Loucy (cell line): ENCODE data around the gene NIPAL3.
A peak's percentile ranks its signal among the peaks of the same experiment; 100 is the strongest.

Experiments
- H2AFZ ChIP-seq: fragments of 200-600 bp; sonication (generic); 2 replicates; pipeline ENCODE4 v1.6.0; 2016; ENCODE audit warnings: antibody characterized with exemption, mild to moderate bottlenecking, low read length, moderate library complexity
- H3F3A ChIP-seq: fragments of 200-600 bp; 2 replicates; pipeline ENCODE4 v1.6.0; 2016; ENCODE audit warnings: antibody characterized with exemption, low read depth, mild to moderate bottlenecking
- H3K27me3 ChIP-seq: fragments of 200-600 bp; sonication (generic); 2 replicates; pipeline ENCODE4 v1.6.1; 2014; ENCODE audit warnings: low read length, mild to moderate bottlenecking; ENCODE audit not compliant: insufficient read depth, poor library complexity, severe bottlenecking
- H3K36me3 ChIP-seq: fragments of 200-600 bp; sonication (generic); 2 replicates; pipeline ENCODE4 v1.6.1; 2016; ENCODE audit warnings: low read length; ENCODE audit not compliant: insufficient read depth
- H3K4me1 ChIP-seq: fragments of 200-600 bp; sonication (generic); 2 replicates; pipeline ENCODE4 v1.5.1; 2014; ENCODE audit warnings: low read length, mild to moderate bottlenecking; ENCODE audit not compliant: insufficient read depth, poor library complexity, severe bottlenecking
- H3K4me2 ChIP-seq: fragments of 200-600 bp; sonication (generic); 2 replicates; pipeline ENCODE4 v1.6.0; 2014; ENCODE audit warnings: antibody characterized with exemption, low read length, low read depth, mild to moderate bottlenecking; ENCODE audit not compliant: poor library complexity, severe bottlenecking
- H3K4me3 ChIP-seq: fragments of 200-600 bp; sonication (generic); 2 replicates; pipeline ENCODE4 v1.5.1; 2014; ENCODE audit warnings: low read length, mild to moderate bottlenecking, mixed read lengths; ENCODE audit not compliant: poor library complexity, severe bottlenecking
- H3K79me2 ChIP-seq: fragments of 200-600 bp; sonication (generic); 2 replicates; pipeline ENCODE4 v1.6.1; 2014; ENCODE audit warnings: low read length; ENCODE audit not compliant: insufficient read depth
- H3K9ac ChIP-seq: fragments of 200-600 bp; sonication (generic); 2 replicates; pipeline ENCODE4 v1.6.0; 2014; ENCODE audit warnings: mild to moderate bottlenecking, low read depth, low read length, moderate library complexity; ENCODE audit not compliant: poor library complexity, severe bottlenecking
- H3K9me2 ChIP-seq: fragments of 200-600 bp; sonication (generic); replicated peaks from 2 replicates; pipeline ENCODE4 v1.6.1; 2016; ENCODE audit warnings: low read depth, low read length, mixed read lengths
- H3K9me3 ChIP-seq: fragments of 200-600 bp; sonication (generic); 2 replicates; pipeline ENCODE4 v1.6.1; 2014; ENCODE audit warnings: mild to moderate bottlenecking, antibody characterized with exemption, low read length, low read depth; ENCODE audit not compliant: insufficient read depth
- H4K20me1 ChIP-seq: fragments of 200-600 bp; sonication (generic); 2 replicates; pipeline ENCODE4 v1.6.0; 2014; ENCODE audit warnings: antibody characterized with exemption, low read length, mild to moderate bottlenecking; ENCODE audit not compliant: insufficient read depth, poor library complexity, severe bottlenecking
- EZH2phosphoT487 ChIP-seq: fragments of 200-600 bp; IDR thresholded peaks from 2 replicates; pipeline ENCODE4 v1.6.1; 2018; ENCODE audit warnings: antibody characterized with exemption, mild to moderate bottlenecking, moderate library complexity, borderline replicate concordance
- TF ChIP-seq, protein P1 (sequence below): fragments of 200-600 bp; sonication (generic); conservative IDR thresholded peaks from 2 replicates; pipeline ENCODE4 v1.5.1; 2014; ENCODE audit warnings: mild to moderate bottlenecking, antibody characterized with exemption, low read length

The NIPAL3 gene

DNA sequence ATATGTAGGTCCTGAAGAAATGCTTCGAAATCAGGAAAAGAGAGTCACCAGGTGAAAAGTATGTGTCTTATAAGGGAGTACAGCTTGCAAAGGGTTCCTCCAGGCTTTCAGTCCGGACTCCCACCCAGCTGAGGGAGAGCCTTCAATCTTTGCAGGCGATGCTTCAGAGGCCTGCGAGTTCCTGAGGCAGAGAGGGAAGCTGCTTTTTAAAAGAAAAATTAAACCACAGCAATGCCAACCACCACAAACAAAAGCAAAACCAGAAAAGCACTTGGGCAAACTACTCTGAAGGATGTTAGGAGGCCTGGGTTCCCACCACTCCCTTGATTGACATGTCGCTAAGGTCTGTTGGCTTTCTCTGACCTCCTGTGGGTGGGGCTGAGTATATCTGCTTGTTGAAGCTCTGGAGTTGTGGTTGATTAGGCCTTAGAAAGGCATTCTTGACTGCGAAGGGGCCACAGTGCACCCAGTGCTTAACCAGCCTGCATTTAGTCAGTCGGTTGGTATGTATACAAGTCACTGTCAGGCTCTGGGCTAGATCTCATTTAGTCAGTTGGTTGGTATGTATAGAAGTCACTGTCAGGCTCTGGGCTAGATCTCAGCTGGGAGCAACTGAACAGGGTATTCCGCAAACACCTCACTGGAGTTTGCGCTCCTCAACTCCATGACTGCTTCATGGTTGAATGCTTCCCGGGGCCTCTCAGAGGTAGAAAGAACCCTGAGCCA lies 1.2 kb downstream of the NIPAL3 start:
- Histone ChIP-seq H3K9ac (peak overlapping the region; percentile 69), H3K4me2 (peak overlapping the region; percentile 93), H3F3A (no peaks in the 10 kb centered on the region), H3K27me3 (no peaks in the 10 kb centered on the region), H3K79me2 (peaks cover 28% of the 10 kb centered on the region), H2AFZ (peak overlapping the region; percentile 82), H3K9me3 (no peaks in the 10 kb centered on the region), H3K9me2 (no peaks in the 10 kb centered on the region), H3K4me3 (peak overlapping the region; percentile 85), H3K36me3 (no peaks in the 10 kb centered on the region; the same call in 1 of the 2 replicates), H4K20me1 (peaks cover 4% of the 10 kb centered on the region), H3K4me1 (peaks cover 49% of the 10 kb centered on the region)
- TF ChIP-seq EZH2phosphoT487: no peak
- TF ChIP-seq, protein P1, sequence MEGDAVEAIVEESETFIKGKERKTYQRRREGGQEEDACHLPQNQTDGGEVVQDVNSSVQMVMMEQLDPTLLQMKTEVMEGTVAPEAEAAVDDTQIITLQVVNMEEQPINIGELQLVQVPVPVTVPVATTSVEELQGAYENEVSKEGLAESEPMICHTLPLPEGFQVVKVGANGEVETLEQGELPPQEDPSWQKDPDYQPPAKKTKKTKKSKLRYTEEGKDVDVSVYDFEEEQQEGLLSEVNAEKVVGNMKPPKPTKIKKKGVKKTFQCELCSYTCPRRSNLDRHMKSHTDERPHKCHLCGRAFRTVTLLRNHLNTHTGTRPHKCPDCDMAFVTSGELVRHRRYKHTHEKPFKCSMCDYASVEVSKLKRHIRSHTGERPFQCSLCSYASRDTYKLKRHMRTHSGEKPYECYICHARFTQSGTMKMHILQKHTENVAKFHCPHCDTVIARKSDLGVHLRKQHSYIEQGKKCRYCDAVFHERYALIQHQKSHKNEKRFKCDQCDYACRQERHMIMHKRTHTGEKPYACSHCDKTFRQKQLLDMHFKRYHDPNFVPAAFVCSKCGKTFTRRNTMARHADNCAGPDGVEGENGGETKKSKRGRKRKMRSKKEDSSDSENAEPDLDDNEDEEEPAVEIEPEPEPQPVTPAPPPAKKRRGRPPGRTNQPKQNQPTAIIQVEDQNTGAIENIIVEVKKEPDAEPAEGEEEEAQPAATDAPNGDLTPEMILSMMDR: no peak

DNA sequence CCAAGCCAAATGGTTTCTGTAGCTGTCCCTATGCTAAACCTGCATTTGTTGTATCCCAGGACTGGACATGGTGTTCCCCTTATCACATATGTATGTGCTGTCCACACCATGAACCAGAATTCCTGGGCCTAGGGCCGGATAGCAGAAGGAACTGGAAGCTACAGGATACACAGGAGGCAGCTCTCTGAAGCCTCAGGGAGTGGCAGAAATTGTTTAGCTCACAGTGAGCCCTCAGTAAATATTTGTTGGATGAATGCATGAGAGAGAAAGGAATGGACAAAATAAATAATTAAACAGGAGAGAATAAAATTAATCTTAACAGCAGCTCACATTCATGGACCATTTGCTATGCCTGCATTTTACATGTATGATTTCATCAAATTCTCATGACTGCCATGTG lies 2.1 kb downstream of the NIPAL3 start:
- no peak overlapping the region for H2AFZ ChIP-seq
- no peaks in the 10 kb centered on the region for H3K27me3 ChIP-seq
- peak overlapping the region; percentile 69 for H3K9ac ChIP-seq
- peaks cover 4% of the 10 kb centered on the region for H4K20me1 ChIP-seq
- peaks cover 41% of the 10 kb centered on the region for H3K4me1 ChIP-seq
- peak overlapping the region; percentile 85 for H3K4me3 ChIP-seq
- H3K79me2 ChIP-seq: peaks cover 28% of the 10 kb centered on the region
- H3K9me2 ChIP-seq: no peaks in the 10 kb centered on the region
- TF ChIP-seq, protein P1: no peak
- no peak for TF ChIP-seq EZH2phosphoT487
- H3K36me3 ChIP-seq: no peaks in the 10 kb centered on the region; the same call in 1 of the 2 replicates
- no peaks in the 10 kb centered on the region for H3K9me3 ChIP-seq
- H3F3A ChIP-seq: no peaks in the 10 kb centered on the region
- H3K4me2 ChIP-seq: peak overlapping the region; percentile 93

DNA sequence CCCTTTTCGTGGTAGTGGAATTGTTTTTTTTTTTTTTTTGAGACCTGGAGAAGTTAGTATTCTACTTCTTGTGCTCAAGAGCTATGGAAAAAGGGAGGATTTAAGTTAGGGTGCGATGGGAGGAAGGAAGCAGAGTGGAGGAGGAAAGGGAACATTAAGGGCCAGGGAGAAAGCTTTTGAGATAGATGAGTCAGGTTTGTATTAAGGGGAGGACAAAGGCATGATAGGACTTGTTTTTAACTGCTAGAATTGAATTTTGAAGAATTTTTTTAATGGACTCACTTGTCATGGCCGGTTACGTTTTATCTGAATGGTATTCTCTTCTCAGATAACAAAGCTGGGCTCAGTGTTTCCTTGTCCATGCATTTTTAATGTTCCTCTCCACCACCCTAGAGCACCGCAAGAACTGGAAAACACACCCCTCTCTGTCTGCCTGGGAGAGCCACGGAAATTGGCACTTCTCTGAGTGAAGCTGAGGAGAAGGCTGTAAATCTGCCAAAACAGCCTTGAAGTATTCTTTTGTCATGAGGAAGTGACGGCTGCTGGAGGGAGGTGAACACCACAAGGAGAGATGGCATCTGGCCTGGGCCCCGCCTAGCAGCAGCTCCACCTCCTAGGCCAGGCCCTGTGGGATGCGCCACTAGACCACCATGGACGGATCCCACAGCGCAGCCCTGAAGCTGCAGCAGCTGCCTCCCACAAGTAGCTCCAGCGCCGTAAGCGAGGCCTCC lies 3.5 kb downstream of the NIPAL3 start:
- Histone ChIP-seq H3K4me3 (no peak overlapping the region), H3K27me3 (no peaks in the 10 kb centered on the region), H3K9me2 (no peaks in the 10 kb centered on the region), H2AFZ (no peak overlapping the region), H3K4me1 (peaks cover 34% of the 10 kb centered on the region), H4K20me1 (peaks cover 4% of the 10 kb centered on the region), H3K9ac (peak overlapping the region; percentile 69), H3K9me3 (no peaks in the 10 kb centered on the region), H3K4me2 (peak overlapping the region; percentile 93), H3F3A (no peaks in the 10 kb centered on the region), H3K79me2 (peaks cover 28% of the 10 kb centered on the region), H3K36me3 (no peaks in the 10 kb centered on the region; the same call in 1 of the 2 replicates)
- TF ChIP-seq EZH2phosphoT487: no peak
- TF ChIP-seq, protein P1: no peak
